ENCODE measurements around the gene MIDN.

- TF ChIP-seq POLR2A (IDR thresholded peaks at IDR 0.05; ENCODE audit: low read length) (no peak), GATA1 (IDR thresholded peaks at IDR 0.05; ENCODE audit: low read depth, low read length) (no peak)
Observed at GRCh38 chr19:1216756-1217155, 31.6 kb upstream of the MIDN start.
